Measurements from ENCODE around the gene RDH8. TPM values are rescaled to one million over a fixed set of nuclear protein-coding genes. Genes with fewer than 3 reads are reported as not detected.

The RDH8 gene
- total RNA-seq, 1 experiment from 2014 or later = not detected

- TF ChIP-seq CTCF (conservative IDR thresholded peaks at IDR 0.05) = no peak
- Histone ChIP-seq H2BK20ac (ENCODE audit: low read depth, low read length, poor library complexity, severe bottlenecking) (no peak overlapping the region), H3K18ac (ENCODE audit: insufficient read length, low read depth, low read length) (no peak overlapping the region), H3K23ac (ENCODE audit: insufficient read length, low read depth, low read length) (no peak overlapping the region), H3K9me3 (ENCODE audit: control insufficient read depth, low read depth, low read length) (no peaks in the 10 kb centered on the region), H4K8ac (replicated peaks; ENCODE audit: insufficient read length, low read depth, low read length) (no peak overlapping the region), H3K79me1 (ENCODE audit: insufficient read depth, low read depth, low read length, poor library complexity, severe bottlenecking) (no peaks in the 10 kb centered on the region), H4K91ac (ENCODE audit: insufficient read length, low read depth, low read length) (no peak overlapping the region), H2BK120ac (ENCODE audit: low read depth, low read length, poor library complexity, severe bottlenecking) (no peak overlapping the region), H3K14ac (ENCODE audit: insufficient read depth, low read length) (no peak overlapping the region), H3K4ac (ENCODE audit: low read depth, low read length) (no peak overlapping the region), H4K5ac (ENCODE audit: insufficient read length, low read depth, low read length) (no peak overlapping the region), H3K27ac (ENCODE audit: insufficient read length, low read depth, low read length) (no peak overlapping the region), H2BK12ac (ENCODE audit: insufficient read length, low read depth, low read length) (no peak overlapping the region), H3K79me2 (ENCODE audit: insufficient read depth, low read length) (no peaks in the 10 kb centered on the region), H2AFZ (ENCODE audit: low read length) (no peak overlapping the region), H3K56ac (ENCODE audit: insufficient read length, low read depth, low read length) (no peak overlapping the region), H3K23me2 (ENCODE audit: insufficient read length, low read depth, low read length, poor library complexity, severe bottlenecking) (no peaks in the 10 kb centered on the region), H3K4me2 (ENCODE audit: insufficient read depth, insufficient read length, low read length) (no peak overlapping the region), H2BK5ac (ENCODE audit: insufficient read length, low read length) (no peak overlapping the region), H3K9ac (ENCODE audit: extremely low read depth, insufficient read length, low read length) (no peak overlapping the region), H3K27me3 (ENCODE audit: insufficient read depth, low read length) (no peaks in the 10 kb centered on the region), H3T11ph (ENCODE audit: low read length) (no peak overlapping the region), H3K4me1 (ENCODE audit: insufficient read depth, low read length) (no peaks in the 10 kb centered on the region), H2AK5ac (ENCODE audit: insufficient read length, low read length) (no peak overlapping the region), H2BK15ac (ENCODE audit: low read depth, low read length) (no peak overlapping the region), H4K20me1 (ENCODE audit: control insufficient read depth, insufficient read depth, insufficient read length) (no peaks in the 10 kb centered on the region)
- peaks cover 8% of the 10 kb centered on the region in 2 experiments for H3K4me1 Mint-ChIP-seq
- WGBS (ENCODE audit: extremely low coverage, insufficient read length, low lambda C conversion rate) = no CpG with 5 or more reads among the region's 11 CpGs
- no peak overlapping the region for H3K27ac Mint-ChIP-seq
- DNase-seq = no peak
- H3K36me3 Mint-ChIP-seq (ENCODE audit: insufficient read depth in 1 of 3, low read depth in 3 of 3) = no peaks in the 10 kb centered on the region
- H3K4me3 Mint-ChIP-seq = no peak overlapping the region
- peaks cover under 1% of the 10 kb centered on the region for H3K27me3 Mint-ChIP-seq (ENCODE audit: low read depth)
- no peaks in the 10 kb centered on the region for H3K9me3 Mint-ChIP-seq
Observed at GRCh38 chr19:9991425-9992191, 21.7 kb upstream of the RDH8 start.
